IPS DF 4.7 (cell line): ENCODE data around the gene ALDOC.
A peak's percentile ranks its signal among the peaks of the same experiment; 100 is the strongest.

Source experiments
- DNase-seq: peaks from one replicate; pipeline ENCODE4 v3.0.0-alpha.2; 2013; ENCODE audit warnings: low spot score; ENCODE audit errors: extremely low read depth

ALDOC gene

DNA sequence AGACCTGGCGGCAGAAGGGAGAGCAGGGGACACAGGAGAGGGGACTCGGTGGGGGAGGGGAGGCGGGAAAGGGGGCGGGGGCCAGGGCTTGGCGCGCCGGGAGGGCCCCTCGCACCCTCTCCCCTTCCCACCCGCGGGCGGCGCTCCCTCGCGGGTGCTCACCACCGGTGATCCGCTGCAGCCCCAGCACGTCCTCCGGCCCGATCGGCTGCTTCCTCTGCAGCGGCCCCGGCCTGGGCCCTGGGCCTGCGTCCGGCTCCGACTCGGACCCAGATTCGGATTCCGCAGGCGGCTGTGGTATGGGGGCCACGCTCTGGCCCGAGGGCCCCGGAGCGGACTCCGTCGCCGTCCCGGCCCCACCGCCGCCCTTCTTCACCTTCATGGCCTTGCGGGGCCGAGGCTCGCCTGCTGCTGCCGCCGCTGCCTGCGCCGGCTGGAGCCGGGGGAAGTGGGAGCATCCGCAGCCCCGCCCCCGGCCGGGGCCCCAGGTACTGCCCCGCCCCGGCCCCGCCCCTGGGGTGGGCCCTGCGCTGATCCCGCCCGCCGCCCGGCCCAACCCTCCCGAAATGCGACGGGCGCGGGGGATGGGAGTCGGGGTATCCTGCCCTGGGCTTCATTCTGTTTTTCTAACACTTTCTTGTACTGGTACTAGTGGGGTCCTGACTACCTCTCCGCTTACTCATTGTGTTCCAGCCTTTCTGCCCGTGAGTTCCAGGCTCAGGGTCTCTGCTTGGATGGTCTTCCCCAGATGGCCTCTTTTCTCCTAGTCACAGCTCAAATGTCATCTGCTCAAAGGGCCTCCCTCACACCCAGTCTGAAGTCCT, 24.3 kb downstream of the ALDOC start, which contains the start of gene UNC119:
Gene UNC119, minus strand, starts transcription at position 449 of the 824 bp plus-strand sequence. Its CDS starts 67 bp downstream, at position 382.
- no peak for DNase-seq

DNA sequence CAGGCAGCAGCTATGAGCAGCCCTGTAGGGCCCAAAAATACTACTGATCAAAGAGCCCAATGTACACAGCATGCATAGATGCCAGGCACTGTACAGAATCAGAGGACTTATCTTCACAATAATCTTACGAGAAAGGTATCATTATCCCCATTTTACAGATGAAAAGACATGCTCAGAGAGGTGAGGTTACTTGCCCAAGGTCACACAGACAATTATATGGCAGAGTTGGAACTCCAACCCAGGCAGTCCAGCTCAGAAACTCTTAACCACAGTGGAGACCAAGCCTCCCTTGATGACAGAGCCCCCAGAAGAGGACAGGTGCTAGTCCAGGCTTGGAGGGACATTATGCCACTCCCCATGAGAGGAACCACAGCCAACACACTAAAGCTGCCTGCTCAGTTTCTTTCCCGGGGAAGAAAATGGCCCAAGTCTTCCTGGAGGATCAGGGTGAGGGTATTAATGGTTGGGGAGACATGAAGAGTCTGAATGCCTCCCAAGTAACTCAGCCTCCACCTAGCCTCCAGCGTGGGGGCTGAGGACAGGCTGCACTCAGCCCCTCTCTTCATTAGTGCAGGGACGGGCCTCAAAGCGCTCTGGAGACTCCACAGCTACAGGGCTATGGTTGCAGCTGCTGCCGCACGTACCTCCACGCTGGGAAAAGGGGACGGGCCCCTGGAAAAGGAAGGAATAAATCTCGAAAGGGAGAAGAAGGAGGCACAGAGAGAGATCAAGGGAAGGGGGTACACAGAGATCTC, 25.1 kb downstream of the ALDOC start:
- DNase-seq = no peak

DNA sequence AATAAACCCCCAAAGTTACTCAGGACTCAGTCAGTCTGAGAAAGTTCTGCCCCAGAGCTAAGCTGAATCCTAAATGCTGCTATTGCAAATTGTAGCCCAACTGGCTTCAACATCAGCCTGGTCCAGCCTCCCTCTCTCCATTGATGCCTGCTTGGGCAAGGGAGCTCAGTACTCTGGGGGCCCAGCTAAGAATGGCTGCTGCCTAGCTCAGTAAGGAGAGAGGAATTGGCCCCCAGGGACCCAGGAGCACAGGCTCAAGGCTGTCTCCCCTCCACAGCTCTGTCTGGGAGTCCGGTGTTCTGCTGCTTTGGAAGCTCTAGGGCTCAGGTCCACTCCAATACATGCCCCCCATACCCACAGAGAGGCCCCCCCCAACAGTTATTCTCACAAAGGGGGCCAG, 25.8 kb downstream of the ALDOC start:
- DNase-seq = no peak

DNA sequence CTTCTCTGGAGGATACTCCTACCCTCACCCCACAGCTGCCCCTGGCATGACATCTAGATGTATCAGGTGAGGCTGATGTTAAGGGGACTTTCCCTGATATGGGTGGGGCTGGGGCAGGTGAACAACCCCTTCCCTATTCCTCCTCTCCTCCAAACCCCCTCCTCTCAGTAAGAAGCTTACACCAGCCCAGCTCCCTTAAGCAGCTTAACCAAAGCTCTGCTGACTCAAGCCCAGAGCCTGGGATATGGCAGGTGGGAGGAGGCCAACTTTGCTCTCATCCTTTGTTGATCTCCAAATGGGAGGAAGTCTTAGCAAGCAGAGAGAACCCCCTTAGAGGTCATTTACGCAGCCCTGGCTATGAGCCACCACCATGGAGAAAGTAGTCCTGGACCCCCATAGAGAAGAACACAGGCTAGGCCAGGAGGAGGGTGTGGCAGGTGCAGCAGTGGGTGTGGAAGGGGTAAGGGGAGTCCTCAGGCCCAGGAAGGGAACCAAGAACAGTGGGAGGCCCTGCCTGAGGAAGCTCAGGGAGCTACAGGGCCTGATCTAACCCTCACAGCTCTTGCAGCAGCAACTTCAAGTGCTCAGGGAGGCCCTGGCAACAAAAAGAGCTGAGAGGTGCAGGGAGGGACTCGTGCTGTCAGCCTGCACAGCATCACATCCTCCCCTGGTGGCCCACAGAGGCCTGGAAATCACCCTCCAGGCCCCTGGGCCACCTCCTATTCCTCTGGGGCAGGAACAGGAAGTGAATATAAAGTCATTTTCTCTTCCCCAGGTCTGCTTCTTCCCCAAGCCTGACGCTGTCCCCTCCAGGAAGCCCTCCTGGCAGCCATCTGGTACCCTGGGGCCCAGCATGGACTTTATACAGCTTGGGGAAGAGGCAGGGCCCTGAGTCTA, 27.2 kb downstream of the ALDOC start:
- DNase-seq = no peak

DNA sequence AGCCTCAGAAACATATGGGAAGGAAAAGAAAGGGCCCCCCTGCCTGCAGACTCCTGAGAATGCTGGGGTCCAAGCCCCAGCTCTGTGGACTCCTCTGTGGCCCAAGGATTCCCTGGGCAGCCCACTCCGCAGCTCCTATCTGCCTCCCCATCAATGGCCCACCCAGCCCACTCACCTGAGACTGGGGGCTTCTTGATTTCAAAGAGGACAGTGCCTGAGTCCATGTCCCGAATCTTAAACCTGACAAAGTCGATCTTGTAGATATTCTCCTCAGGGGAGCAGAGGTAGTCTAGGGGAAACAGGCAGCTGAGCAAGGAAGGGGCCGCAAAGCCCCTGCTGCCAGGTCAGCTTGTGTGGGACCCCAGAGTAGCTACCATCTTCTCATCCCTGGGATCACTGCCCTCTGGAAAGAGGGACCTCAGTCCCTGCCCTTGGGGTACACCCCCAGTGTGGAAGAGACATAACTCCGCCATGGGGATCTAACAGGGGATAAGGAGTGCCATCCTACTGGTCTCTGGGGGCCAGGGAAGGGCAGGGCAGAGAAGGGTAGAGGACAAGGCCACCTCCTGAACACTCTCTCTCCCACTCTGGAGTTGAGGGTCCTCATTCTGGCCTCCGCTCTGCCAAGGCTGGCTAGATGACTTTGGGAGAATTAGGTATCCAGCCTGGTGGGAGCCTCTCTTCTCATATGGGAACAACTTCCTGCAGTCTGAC, 28.1 kb downstream of the ALDOC start:
- DNase-seq = no peak

DNA sequence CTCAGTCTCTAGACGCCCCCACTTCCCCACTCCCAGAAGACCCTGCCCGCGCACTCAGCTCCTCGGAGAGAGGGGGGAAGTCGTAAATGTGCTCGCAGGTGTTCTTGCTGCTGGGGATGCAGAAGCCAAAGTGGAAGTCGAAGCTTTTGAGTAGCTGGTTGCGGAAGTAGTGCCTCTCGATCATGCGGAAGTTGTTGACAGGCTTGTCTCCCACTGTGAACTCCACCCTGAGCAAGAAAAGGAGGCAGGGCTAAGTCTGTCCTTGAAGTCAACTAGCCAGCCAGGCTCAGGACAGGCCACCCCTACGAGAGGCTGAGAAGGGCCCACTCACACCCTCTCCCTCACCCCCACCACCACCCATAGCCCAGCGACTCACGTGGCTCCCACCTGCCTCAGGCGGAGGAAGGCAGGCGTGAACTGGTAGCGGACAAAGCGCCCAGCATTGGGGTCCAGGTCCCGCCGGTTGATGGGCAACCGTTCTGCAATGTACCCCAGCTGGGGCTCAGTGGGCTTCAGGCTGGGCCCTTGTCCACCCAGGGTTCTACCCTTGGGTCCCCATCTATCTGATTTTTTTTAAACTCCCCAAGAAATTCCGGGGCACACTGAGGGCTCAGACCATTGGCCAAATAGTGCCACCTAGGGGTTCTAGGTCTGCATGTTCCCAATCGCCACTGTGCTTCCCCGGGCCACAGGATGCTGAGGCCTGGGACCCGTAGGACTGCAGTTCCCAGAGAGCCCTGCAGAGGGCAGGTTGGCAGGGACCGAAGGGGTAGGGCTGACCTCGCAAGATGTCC, 28.9 kb downstream of the ALDOC start:
- peak; percentile 64 for DNase-seq

DNA sequence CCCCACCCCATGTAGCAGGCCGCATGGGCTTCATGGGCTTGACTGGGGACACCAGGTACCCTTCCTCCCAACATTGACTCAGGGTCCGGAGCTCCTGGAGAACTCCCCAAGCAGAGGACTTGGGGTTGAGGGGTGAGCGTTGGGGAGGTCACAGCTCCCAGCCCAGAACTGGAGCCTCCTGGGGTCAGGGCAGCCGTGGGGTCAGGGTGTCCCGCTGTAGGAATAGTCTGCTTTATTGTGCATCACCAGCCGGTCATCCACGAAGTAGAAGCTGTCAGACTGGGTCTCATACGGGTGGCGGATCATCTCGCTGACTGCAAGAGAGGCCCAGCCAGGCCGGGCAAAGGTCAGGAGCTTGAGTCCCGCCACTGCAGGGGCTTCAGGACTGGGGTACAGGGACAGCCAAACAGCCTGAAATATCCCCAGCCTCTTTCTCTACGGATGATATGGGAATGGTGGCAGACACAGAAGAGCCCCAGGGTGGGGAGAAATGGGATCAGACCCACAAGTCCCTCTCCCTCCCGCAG, 29.5 kb downstream of the ALDOC start:
- no peak for DNase-seq

DNA sequence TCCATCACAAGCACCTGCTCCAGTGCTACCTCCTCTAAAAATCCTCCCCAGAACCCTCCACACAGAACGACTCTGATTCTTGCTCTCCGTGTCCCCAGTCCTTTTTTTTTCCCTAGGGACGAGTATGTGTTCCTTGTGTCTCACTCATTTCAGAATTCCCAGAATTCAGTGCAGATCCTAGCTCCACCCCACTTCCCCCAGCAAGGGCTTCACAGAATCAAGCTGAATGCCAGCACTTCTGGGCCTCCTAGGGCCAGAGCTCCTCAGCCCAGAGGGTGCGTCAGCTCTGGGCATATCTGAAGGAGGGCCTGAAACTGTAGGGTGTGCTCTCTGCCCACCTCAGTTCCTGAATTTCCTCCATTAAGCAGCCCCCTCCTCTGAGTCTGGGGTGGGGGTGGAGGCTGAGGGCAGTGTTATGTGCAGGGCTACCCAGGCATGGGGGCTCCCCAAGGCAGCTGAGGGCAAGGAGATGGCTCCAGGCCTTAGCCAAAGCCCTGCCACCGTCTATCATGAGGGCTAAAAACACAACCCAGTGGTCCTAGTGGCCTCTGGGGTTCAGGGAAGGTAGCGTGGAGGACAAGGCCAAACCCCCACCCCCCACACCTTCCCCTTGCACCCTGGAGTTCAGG, 30.8 kb downstream of the ALDOC start:
- no peak for DNase-seq

DNA sequence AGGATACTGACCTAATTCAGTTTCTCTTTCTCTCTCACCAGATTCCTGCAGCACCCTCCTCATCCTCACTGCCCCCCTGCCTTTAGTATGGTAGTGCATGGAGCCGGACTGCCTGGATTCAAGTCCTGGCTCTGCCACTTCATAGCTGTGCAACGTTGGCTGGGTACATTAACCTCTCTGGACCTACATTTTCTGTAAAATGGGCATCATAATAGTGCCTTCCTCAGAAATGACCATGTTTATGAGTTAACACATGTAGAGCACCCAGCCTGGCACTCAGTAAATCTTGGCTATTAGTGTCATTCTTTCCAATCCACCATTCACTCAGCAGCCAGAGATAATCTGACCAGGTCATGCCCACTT, 31.6 kb downstream of the ALDOC start:
- DNase-seq = no peak

DNA sequence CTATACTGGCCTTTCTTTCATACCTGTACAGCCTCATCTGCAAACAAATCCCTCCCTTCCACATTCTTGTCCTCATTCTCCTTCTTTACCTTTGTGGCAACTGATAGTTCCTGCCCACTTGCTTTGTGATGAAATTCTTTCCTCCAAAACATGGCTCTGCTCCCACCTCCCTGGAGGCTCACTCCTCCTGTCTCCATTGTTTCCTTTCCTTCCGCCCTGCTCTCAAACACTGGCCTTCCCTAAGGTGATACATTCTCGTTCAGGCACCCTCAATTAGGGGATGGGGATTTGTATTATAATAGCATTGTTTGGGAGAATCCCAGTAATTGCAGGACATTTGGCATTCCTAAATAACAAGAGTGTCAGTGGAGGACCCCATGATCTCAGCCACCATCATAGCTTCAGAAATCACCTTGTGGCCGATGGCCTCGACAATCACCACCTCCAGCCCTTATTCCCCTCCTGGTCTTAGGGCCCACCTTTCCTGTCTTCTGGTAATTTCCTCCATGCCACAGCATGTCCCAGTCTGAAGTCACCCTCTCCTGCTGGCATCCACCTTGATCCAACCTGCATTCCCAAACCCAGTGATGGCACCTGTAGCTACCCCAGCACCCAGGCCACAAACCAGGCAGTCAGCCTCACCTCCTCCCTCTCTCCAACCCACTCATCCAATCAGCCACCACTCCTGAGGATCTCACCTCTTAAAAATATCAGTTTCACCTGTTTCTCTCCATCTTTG, 32.1 kb downstream of the ALDOC start:
- no peak for DNase-seq

DNA sequence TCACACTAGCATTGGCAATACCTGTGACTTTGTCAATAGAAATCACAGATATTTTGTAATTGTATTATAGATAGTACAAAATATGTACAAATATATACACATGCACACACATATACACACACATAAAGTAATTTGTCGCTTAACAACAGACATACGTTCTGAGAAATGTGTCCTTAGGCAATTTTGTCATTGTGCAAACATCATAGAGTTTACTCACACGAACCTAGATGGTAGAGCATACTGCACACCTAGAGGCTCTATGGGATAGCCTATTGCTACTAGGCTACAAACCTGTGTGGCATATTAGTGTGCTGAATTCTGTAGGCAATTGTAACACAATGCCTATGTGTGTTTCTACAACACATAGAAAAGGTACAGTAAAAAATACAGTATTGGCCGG, 35.3 kb downstream of the ALDOC start:
- DNase-seq = no peak

DNA sequence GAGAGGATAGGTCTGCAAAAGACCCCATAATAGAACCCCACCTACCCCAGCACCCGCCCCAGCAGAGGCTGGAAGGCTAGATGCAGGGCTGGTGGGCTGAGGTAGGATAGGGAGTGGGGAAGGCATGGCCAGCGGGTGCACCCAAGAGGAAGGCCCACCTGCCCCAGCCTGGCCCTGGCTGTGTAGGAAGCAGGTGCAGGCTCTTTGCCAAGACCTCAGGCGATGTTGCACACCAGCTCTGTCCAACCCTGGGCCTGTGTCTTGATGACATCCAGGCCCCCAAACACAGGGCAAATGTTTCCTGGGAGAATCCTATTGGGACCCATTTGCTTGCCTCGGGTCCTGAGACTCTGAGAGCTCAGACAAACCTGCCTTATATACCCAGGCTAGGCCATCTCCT, 36.5 kb downstream of the ALDOC start:
- no peak for DNase-seq

DNA sequence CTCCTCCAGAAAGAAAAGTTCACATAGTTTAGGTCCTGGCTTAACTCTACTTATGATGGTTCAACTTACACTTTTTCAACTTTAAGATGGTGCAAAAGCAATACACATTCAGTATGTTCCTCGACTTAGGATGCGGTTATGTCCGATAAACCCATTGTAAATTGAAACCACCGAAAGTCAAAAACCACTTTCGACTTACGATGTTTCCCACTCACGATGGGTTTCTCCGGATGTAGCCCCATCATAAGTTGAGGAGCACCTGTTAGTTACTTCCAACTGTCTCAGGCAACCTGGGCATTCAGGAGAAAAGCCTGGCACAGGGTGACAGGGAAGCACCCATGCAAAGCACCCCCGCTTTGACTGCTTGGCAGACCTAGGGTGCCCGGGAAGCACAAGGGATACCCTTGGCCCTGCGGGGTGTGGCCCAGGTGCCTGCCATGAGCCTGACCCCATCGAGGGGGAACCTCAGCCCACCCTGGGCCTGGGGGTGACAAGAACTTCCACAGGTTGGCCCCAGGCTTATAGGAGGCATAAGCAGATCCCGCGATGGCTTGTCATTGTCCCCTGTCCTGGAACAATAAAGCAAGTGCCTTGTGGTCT, 38.3 kb downstream of the ALDOC start:
- DNase-seq = no peak

DNA sequence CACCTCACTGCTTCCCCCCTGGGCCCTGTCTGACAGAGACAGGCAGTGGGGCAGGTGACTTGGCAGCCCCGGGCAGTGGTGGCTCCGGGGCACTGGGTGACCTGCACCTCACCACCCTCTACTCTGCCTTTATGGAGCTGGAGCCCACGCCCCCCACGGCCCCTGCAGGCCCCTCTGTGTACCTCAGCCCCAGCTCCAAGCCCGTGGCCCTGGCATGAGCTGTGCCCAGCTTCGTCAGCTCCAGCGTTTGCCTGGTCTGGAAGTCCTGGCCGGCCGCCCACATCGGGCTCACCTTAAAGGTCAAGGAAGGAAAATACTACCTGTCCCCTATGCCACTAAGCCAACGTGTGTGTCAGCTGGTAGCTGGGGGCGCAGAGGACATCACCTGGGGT, 39.5 kb downstream of the ALDOC start:
- no peak for DNase-seq

DNA sequence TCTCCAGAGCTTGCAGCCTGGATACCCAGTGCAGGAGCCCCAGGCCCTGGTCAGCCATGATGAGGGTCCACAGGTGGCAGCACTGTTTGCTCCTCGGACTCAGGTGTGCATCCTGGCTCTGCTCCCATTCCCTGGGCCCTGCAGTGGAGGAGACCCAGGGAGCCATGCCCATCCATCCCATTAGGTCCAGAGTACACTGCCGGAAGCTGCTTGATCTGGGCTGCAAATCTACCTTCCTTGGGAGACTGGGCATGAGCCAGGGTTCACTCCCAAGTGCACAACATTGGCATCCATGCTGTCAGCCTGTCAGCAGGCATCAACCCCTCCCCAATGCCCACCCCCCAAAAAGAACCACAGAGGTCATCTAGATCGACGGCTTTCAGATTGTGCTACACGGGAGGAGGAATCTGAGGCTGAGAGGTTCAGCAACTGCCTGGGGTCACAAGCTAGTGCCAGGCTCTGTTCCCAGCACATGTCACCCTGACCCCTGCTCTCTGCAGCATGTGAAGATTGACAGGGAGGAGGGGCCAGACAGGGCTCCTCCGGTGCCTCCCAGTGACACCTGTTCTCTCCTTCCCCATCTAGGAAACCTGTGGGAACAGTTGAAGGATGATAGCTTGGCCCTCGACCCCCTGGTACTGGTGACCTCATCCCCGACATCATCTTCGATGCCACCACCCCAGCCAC, 40.0 kb downstream of the ALDOC start:
- DNase-seq = no peak

DNA sequence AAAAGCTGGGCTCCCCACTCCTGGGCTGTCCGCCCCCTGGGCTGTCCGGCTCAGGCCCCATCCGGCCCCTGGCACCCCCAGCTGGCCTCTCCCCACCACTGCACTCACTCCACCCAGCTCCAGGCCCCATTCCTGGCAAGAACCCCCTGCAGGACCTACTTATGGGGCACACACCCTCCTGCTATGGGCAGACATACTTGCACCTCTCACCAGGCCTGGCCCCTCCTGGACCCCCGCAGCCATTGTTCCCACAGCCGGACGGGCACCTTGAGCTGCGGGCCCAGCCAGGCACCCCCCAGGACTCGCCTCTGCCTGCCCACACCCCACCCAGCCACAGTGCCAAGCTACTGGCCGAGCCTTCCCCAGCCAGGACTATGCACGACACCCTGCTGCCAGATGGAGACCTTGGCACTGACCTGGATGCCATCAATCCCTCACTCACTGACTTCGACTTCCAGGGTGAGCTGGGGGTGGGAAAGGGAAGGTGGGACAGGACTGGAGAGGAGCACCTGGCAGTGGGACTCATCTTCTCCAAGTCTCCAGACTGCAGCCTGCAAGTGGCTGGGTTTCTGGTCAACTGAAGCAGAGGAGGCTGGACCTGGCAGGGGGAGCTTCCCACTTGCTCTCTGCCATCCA, 41.8 kb downstream of the ALDOC start:
- DNase-seq = no peak

DNA sequence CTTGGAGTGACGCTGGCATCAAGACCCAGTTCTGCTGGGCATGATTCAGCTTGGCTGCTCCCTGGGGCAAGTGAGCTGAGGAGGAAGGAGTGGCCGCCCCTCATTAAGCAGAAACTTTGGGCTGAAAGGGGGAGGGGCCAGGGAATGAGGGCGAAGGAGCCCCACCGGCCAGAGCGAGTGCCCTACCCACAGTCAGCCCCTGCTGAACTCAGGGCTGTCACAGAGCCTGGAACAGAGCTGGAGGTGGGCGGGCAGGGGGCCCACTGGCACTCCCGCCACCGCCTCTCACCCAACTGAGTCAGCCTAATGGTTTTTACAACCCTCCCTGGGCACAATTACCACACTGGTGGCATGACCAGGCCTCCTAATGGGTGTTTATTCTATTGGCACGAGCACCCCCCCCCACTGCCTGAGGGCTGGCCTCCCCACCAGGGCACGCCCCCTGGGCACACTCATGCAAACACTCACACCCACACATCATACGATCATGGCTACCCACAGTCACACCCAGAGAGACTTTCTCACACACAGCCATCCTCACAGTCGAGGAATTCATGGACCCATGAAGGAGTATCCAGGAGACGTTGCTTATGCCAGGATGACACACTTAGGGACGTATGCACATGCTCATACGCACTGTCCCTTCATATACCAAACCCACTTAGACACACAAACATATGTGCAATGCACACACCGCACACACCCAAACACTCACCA, 43.4 kb downstream of the ALDOC start:
- DNase-seq = no peak
